Stimulated activated CD4-positive, alpha-beta T cell treated with anti-CD3 and anti-CD28 coated beads, Interleukin-2, amount 100 ng/mL, for 48 hours (primary cell): ENCODE data around the gene NAGPA.

Experiments
- DNase-seq, 2 donors: peaks; one replicate each; pipeline ENCODE4 v3.0.0-alpha.2; 2020

The NAGPA gene

GRCh38 chr16:5001571-5001970, 32.2 kb downstream of the NAGPA start:
- DNase-seq: no peak

GRCh38 chr16:5000573-5001001, 33.1 kb downstream of the NAGPA start:
- no peak for DNase-seq

- no peak for DNase-seq
These were observed 38.9 kb downstream of the NAGPA start for GRCh38 chr16:4994719-4995434.

- DNase-seq: no peak
These were observed 42.0 kb downstream of the NAGPA start for GRCh38 chr16:4991754-4992153.

GRCh38 chr16:4990415-4990814, 43.3 kb downstream of the NAGPA start:
- no peak for DNase-seq

- no peak for DNase-seq
These were observed 44.2 kb downstream of the NAGPA start for GRCh38 chr16:4989391-4990006.

- DNase-seq: no peak
These were observed 45.1 kb downstream of the NAGPA start for GRCh38 chr16:4988647-4989046.

GRCh38 chr16:4987580-4988374, 46.0 kb downstream of the NAGPA start:
- no peak for DNase-seq

GRCh38 chr16:4987250-4987579, 46.5 kb downstream of the NAGPA start:
- DNase-seq: no peak

GRCh38 chr16:4984174-4984990, 49.4 kb downstream of the NAGPA start:
- DNase-seq: no peak

GRCh38 chr16:4982056-4982867, 51.5 kb downstream of the NAGPA start:
- DNase-seq: no peak

- no peak for DNase-seq
These were observed 52.3 kb downstream of the NAGPA start for GRCh38 chr16:4981473-4981872.

- no peak for DNase-seq
These were observed 53.0 kb downstream of the NAGPA start for GRCh38 chr16:4980691-4981090.

GRCh38 chr16:4979736-4980660, 53.7 kb downstream of the NAGPA start:
- no peak for DNase-seq

GRCh38 chr16:4979164-4979563, 54.6 kb downstream of the NAGPA start:
- DNase-seq: no peak

- no peak for DNase-seq
These were observed 57.1 kb downstream of the NAGPA start for GRCh38 chr16:4976611-4977145.

- no peak for DNase-seq
These were observed 57.7 kb downstream of the NAGPA start for GRCh38 chr16:4976079-4976478.
